ENCODE measurements around the gene GAS2L2.
"Not testable (repeated sequence)": the region's sequence is repeated elsewhere in the genome, so short reads cannot be mapped to it uniquely, and the experiment has no call there.

The GAS2L2 gene

GRCh38 chr17:35760587-35760986 is 7.5 kb upstream of the GAS2L2 start, which contains the start of gene C17orf50:
Gene C17orf50, plus strand, starts transcription at chr17:35760887. Its CDS starts 55 bp downstream, at chr17:35760942.
- DNase-seq, result no peak
- TF ChIP-seq CTCF (IDR thresholded peaks at IDR 0.05), result no peak
- Histone ChIP-seq H3K4me1 (peaks cover 0 to 19% (median 13%) of the 10 kb centered on the region in 4 donors), H3K27me3 (no peaks in the 10 kb centered on the region), H3K36me3 (no peaks in the 10 kb centered on the region), H3K27ac (no peak within 1 kb of the TSS), H3K9me3 (no peaks in the 10 kb centered on the region), H3K4me3 (no peak within 1 kb of the TSS)
- intact Hi-C loops (cut with DNase I; ENCODE audit: low total_unique reads), result no loop called here

GRCh38 chr17:35757243-35757642 is 4.2 kb upstream of the GAS2L2 start:
- TF ChIP-seq CTCF (IDR thresholded peaks at IDR 0.05), result no peak
- intact Hi-C loops (cut with DNase I; ENCODE audit: low total_unique reads), result no loop called here

GRCh38 chr17:35752471-35752870 is 568 bp downstream of the GAS2L2 start:
- Histone ChIP-seq H3K27me3 (peaks cover 0 to 63% of the 10 kb centered on the region in 2 donors), H3K4me1 (peaks cover 0 to 14% (median 11%) of the 10 kb centered on the region in 4 donors), H3K36me3 (no peaks in the 10 kb centered on the region), H3K9me3 (no peaks in the 10 kb centered on the region), H3K4me3 (no peak overlapping the region), H3K27ac (no peak overlapping the region)
- TF ChIP-seq CTCF (IDR thresholded peaks at IDR 0.05), result no peak
- intact Hi-C loops (cut with DNase I; ENCODE audit: low total_unique reads), result no loop called here
- no peak for DNase-seq

More at GRCh38 chr17:35757243-35757642, 4.2 kb upstream of the GAS2L2 start:
- Histone ChIP-seq H3K4me1 (peaks cover 0 to 4% (median 2%) of the 10 kb centered on the region in 4 donors), H3K36me3 (no peaks in the 10 kb centered on the region), H3K4me3 (no peak overlapping the region), H3K9me3 (no peaks in the 10 kb centered on the region), H3K27me3 (peaks cover 0 to 21% of the 10 kb centered on the region in 2 donors), H3K27ac (no peak overlapping the region)
- DNase-seq, result no peak

GRCh38 chr17:35751541-35751940 is 1.5 kb downstream of the GAS2L2 start:
- intact Hi-C loops (cut with DNase I; ENCODE audit: low total_unique reads); H3K27ac ChIP-seq; H3K36me3 ChIP-seq; DNase-seq; H3K9me3 ChIP-seq; H3K4me3 ChIP-seq: not testable (repeated sequence)
- H3K4me1 ChIP-seq, result peaks cover 0 to 19% (median 11%) of the 10 kb centered on the region in 4 donors
- H3K27me3 ChIP-seq, result peaks cover 0 to 71% of the 10 kb centered on the region in 2 donors

GRCh38 chr17:35750526-35751395 is 2.3 kb downstream of the GAS2L2 start:
- Histone ChIP-seq H3K27ac (no peak overlapping the region), H3K4me1 (peaks cover 0 to 19% (median 11%) of the 10 kb centered on the region in 4 donors), H3K4me3 (no peak overlapping the region), H3K9me3 (no peaks in the 10 kb centered on the region), H3K36me3 (no peaks in the 10 kb centered on the region), H3K27me3 (peaks cover 0 to 79% of the 10 kb centered on the region in 2 donors)
- intact Hi-C loops (cut with DNase I; ENCODE audit: low total_unique reads), result no loop called here
- no peak for TF ChIP-seq CTCF (IDR thresholded peaks at IDR 0.05)
- no peak for DNase-seq
